OCI-LY7 (cell line): ENCODE data around the gene SNCB. TPM values are rescaled to one million over a fixed set of nuclear protein-coding genes. Genes with fewer than 3 reads are reported as not detected.

ENCODE experiments used
- BruUV-seq: library from RNA; stranded (reverse); fragments of 400-500 nt; replicated peaks from 2 replicates; lab custom pipeline; 2021; lab: Mats Ljungman, UMichigan
- CTCF ChIA-PET: fragments of 300-600 bp; sonication (Branson Sonifier 250); formaldehyde crosslinking; loops from one replicate; lab custom pipeline; 2022; ENCODE audit warnings: antibody characterized with exemption; ENCODE audit not compliant: unreplicated experiment; lab: Charles Lee
- POLR2A ChIA-PET: fragments of 300-600 bp; sonication (Branson Sonifier 250); formaldehyde crosslinking; loops from one replicate; lab custom pipeline; 2022; ENCODE audit warnings: antibody characterized with exemption; lab: Charles Lee
- DNase-seq: peaks from one replicate; pipeline ENCODE4 v3.0.0-alpha.2; 2015; ENCODE audit warnings: low spot score
- H2AFZ ChIP-seq: fragments of 200-600 bp; sonication (generic), shearing (Covaris generic); 2 replicates; pipeline ENCODE4 v1.6.1; 2014; ENCODE audit warnings: mild to moderate bottlenecking, antibody characterized with exemption, low read length, moderate library complexity
- H3K27ac ChIP-seq: fragments of 200-600 bp; sonication (generic); 2 replicates; pipeline ENCODE4 v1.5.1; 2014; ENCODE audit warnings: mixed run types, low read depth, mild to moderate bottlenecking, moderate library complexity, low read length, inconsistent platforms; ENCODE audit not compliant: poor library complexity, severe bottlenecking
- H3K36me3 ChIP-seq: fragments of 200-600 bp; sonication (generic); 2 replicates; pipeline ENCODE4 v1.6.1; 2014; ENCODE audit warnings: mild to moderate bottlenecking, antibody characterized with exemption, low read length, moderate library complexity, mixed read lengths; ENCODE audit not compliant: insufficient read depth
- H3K4me1 ChIP-seq: fragments of 200-600 bp; sonication (generic); 2 replicates; pipeline ENCODE4 v1.5.1; 2014; ENCODE audit warnings: mild to moderate bottlenecking, low read length; ENCODE audit not compliant: insufficient read depth, poor library complexity, severe bottlenecking
- H3K4me2 ChIP-seq: fragments of 200-600 bp; sonication (generic); 2 replicates; pipeline ENCODE4 v1.6.1; 2014; ENCODE audit warnings: mild to moderate bottlenecking, low read length
- H3K4me3 ChIP-seq: fragments of 200-600 bp; sonication (generic); 2 replicates; pipeline ENCODE4 v1.5.1; 2014; ENCODE audit warnings: mild to moderate bottlenecking, low read depth, low read length; ENCODE audit not compliant: poor library complexity, severe bottlenecking
- H3K79me2 ChIP-seq: fragments of 200-600 bp; sonication (generic); 2 replicates; pipeline ENCODE4 v1.6.1; 2016; ENCODE audit warnings: low read depth, mild to moderate bottlenecking, low read length, moderate library complexity, mixed read lengths; ENCODE audit not compliant: insufficient read depth
- H3K9me2 ChIP-seq: fragments of 200-600 bp; sonication (generic); 2 replicates; pipeline ENCODE4 v1.6.1; 2016; ENCODE audit warnings: mild to moderate bottlenecking, low read length, mixed read lengths; ENCODE audit not compliant: insufficient read depth
- H3K9me3 ChIP-seq: fragments of 200-600 bp; sonication (generic); 2 replicates; pipeline ENCODE4 v1.6.1; 2014; ENCODE audit warnings: mild to moderate bottlenecking, mixed run types, low read length, mixed read lengths
- H4K20me1 ChIP-seq: fragments of 200-600 bp; sonication (generic); 2 replicates; pipeline ENCODE4 v1.6.1; 2014; ENCODE audit warnings: mild to moderate bottlenecking, antibody characterized with exemption, low read length, moderate library complexity, mixed read lengths; ENCODE audit not compliant: insufficient read depth
- EZH2phosphoT487 ChIP-seq: fragments of 200-600 bp; sonication (generic); IDR thresholded peaks from 2 replicates; pipeline ENCODE4 v1.6.1; 2018; ENCODE audit warnings: low read depth, borderline replicate concordance, mild to moderate bottlenecking, mixed run types, antibody characterized with exemption, low read length, moderate library complexity, mixed read lengths
- intact Hi-C: fragments of 100-400 bp; cut with micrococcal nuclease; formaldehyde crosslinking; loops from one replicate; pipeline ENCODE4 v1.10.0; 2022; ENCODE audit not compliant: unreplicated experiment
- total RNA-seq, 2 experiments: library from RNA; depleted of rRNA in 1 of 2; stranded (reverse); fragments of >200 nt in 1 of 2; shearing (Covaris generic) in 1 of 2; gene quantifications; 2 replicates each; pipeline ENCODE4 v1.2.3, GENCODE V29; 2014 to 2022
- TF ChIP-seq, protein P1 (sequence below): fragments of 200-600 bp; sonication (generic); conservative IDR thresholded peaks from 2 replicates; pipeline ENCODE4 v1.5.1; 2014; ENCODE audit warnings: mild to moderate bottlenecking, antibody characterized with exemption, low read length, moderate library complexity, mixed read lengths

The SNCB gene
- total RNA-seq, 2 experiments from 2014 or later, result 0.50 to 3.5 TPM

DNA sequence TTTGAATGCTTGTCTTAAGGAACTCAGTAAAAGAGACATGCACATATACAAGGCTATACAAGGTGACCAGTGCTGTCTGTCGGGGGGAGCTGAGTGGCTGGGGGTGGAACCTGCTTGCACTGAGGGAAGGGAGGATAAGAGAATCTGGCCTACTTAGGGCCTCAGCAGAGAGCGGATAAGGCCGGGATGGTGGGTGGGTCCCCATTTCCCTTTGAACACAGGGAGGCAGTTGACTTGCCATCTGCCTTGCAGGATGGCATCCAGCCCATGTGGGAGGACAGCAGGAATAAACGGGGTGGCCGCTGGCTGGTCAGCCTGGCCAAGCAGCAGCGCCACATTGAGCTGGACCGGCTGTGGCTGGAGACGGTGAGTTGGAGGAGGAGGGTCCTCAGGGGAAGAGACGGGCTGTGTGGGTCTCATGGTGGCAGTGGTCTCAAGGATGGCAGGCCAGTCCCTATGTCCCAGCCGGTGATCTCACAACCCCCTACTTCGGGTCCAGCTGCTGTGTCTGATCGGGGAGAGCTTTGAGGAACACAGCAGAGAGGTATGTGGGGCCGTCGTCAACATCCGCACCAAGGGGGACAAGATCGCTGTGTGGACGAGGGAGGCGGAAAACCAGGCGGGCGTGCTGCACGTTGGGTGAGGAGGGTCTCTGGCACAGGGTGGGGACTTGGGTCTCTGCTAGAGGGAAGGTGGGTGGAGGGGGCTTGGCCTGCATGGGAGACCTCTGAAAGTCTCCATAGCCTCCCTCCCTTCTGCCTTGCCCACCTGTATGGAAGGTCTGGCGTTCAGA is 14.7 kb upstream of the SNCB start:
- POLR2A ChIA-PET, result interaction anchor here (0.6 kb wide), 1 partner anchor 201 kb away, joined by 3 read pairs; no protein-coding TSS in a partner anchor
- intact Hi-C loops, result loop anchor here (5.0 kb wide), 1 partner anchor 657 kb away; the partner anchor contains the start of genes PRELID1 and RAB24

DNA sequence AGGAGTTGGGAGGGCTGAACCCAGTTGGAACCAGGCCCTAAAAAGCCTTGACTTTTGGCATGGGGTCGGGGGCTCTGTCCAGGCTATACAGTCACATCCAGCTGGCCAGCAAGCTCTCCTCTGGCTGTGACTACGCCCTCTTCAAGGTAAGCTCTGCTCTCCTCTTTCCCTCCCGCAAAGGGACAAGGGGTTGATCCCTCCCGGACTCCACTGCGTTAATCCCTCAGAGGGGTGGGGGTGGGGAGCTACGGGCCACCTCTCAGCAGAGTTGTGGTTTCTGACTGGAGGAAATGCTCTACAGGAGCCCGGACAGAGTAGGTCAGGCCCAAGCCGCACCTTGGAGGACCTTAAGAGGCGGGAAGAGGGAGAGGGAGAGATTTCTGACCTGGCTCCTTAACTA is 14.0 kb upstream of the SNCB start:
- no peak for TF ChIP-seq EZH2phosphoT487
- TF ChIP-seq, protein P1, sequence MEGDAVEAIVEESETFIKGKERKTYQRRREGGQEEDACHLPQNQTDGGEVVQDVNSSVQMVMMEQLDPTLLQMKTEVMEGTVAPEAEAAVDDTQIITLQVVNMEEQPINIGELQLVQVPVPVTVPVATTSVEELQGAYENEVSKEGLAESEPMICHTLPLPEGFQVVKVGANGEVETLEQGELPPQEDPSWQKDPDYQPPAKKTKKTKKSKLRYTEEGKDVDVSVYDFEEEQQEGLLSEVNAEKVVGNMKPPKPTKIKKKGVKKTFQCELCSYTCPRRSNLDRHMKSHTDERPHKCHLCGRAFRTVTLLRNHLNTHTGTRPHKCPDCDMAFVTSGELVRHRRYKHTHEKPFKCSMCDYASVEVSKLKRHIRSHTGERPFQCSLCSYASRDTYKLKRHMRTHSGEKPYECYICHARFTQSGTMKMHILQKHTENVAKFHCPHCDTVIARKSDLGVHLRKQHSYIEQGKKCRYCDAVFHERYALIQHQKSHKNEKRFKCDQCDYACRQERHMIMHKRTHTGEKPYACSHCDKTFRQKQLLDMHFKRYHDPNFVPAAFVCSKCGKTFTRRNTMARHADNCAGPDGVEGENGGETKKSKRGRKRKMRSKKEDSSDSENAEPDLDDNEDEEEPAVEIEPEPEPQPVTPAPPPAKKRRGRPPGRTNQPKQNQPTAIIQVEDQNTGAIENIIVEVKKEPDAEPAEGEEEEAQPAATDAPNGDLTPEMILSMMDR, result no peak
- intact Hi-C loops, result no loop called here
- DNase-seq, result no peak
- Histone ChIP-seq H3K36me3 (no peaks in the 10 kb centered on the region), H3K79me2 (no peaks in the 10 kb centered on the region), H3K4me3 (no peak overlapping the region), H3K27ac (no peak overlapping the region), H2AFZ (no peak overlapping the region), H4K20me1 (no peaks in the 10 kb centered on the region), H3K4me2 (no peak overlapping the region), H3K4me1 (peaks cover 24% of the 10 kb centered on the region), H3K9me3 (no peaks in the 10 kb centered on the region), H3K9me2 (no peaks in the 10 kb centered on the region)
- ChIA-PET CTCF (interaction anchor here (0.6 kb wide), 1 partner anchor 11 kb away, joined by 10 read pairs; no protein-coding TSS in a partner anchor), POLR2A (interaction anchor here (0.8 kb wide), 1 partner anchor 12 kb away, joined by 4 read pairs; no protein-coding TSS in a partner anchor)
- no TSS peak for BruUV-seq

More for the DNA sequence above, 14.7 kb upstream of the SNCB start:
- H3K9me2 ChIP-seq, result no peaks in the 10 kb centered on the region
- no peak overlapping the region for H2AFZ ChIP-seq
- no peaks in the 10 kb centered on the region for H3K36me3 ChIP-seq
- no TSS peak for BruUV-seq
- no peak overlapping the region for H3K4me2 ChIP-seq
- H3K4me3 ChIP-seq, result no peak overlapping the region
- H3K9me3 ChIP-seq, result no peaks in the 10 kb centered on the region
- H3K4me1 ChIP-seq, result peaks cover 24% of the 10 kb centered on the region
- H3K79me2 ChIP-seq, result no peaks in the 10 kb centered on the region
- no peaks in the 10 kb centered on the region for H4K20me1 ChIP-seq
- no peak overlapping the region for H3K27ac ChIP-seq
- TF ChIP-seq, protein P1, result no peak
- no peak for DNase-seq
- CTCF ChIA-PET, result interaction anchor here (0.8 kb wide), 1 partner anchor 15 kb away, joined by 3 read pairs; no protein-coding TSS in a partner anchor
